ENCODE measurements around the gene GLT6D1.
"Not testable (repeated sequence)": the region's sequence is repeated elsewhere in the genome, so short reads cannot be mapped to it uniquely, and the experiment has no call there.

GLT6D1 gene

GRCh38 chr9:135664801-135665794, 25.8 kb upstream of the GLT6D1 start:
- no peak for DNase-seq

DNA sequence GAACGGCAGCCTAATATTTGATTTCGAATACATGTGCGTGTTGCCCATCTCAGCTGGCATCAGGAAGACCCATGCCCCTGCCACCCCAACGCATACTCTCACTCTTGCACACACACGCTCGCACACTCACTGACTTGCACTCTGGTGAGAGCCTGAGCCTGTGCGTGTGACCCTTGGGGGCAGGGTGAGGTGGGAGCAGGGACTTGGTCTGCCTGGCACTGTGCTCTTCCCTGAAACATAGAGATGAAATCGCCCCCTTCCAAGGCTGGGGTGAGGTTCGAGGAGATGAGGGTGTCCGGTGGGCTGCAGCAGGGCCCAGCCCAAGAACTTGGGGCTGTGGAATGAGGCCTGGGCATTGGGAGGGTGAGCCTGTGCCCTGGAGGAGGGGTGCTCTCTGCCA, 24.9 kb upstream of the GLT6D1 start:
- DNase-seq: no peak

GRCh38 chr9:135663857-135664256, 24.5 kb upstream of the GLT6D1 start:
- DNase-seq: no peak

GRCh38 chr9:135663451-135663770, 24.1 kb upstream of the GLT6D1 start:
- no peak for DNase-seq

DNA sequence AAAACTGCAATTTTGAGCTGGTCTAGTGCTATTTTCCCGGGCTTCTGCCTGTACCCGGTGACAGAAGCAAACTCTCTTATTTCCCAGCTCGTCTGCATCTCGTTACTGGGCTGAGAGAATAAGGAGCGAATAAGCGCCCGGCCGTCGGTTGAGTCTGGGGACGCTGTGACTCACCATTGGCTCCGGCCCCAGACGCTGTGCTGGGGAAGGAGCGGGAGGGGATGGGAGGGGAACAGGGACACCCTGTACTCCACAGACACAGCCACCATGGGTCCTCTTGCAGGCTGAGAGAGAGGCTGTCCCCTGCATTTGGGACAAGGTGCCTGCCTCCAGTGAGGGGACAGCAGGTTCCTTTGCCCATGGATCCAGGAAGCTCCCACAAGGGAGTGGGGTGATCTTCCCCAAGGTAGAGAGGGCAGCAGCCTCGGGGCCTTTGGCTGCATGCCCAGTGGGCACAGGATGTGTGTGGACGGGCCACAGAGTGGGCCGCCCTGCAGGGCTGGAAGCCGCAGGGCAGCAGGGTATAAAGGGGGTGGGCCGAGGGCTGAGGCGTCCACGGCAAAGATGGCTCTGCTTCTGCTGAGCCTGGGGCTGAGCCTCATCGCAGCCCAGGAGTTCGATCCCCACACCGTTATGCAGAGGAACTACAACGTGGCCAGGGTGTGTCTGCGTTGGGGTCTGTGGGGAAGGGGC, 23.6 kb upstream of the GLT6D1 start, which contains the start of gene LCN9:
Gene LCN9 (plus strand): TSS at position 552 of the 693 bp plus-strand sequence. CDS start 13 bp downstream, at position 565.
- no peak for DNase-seq

DNA sequence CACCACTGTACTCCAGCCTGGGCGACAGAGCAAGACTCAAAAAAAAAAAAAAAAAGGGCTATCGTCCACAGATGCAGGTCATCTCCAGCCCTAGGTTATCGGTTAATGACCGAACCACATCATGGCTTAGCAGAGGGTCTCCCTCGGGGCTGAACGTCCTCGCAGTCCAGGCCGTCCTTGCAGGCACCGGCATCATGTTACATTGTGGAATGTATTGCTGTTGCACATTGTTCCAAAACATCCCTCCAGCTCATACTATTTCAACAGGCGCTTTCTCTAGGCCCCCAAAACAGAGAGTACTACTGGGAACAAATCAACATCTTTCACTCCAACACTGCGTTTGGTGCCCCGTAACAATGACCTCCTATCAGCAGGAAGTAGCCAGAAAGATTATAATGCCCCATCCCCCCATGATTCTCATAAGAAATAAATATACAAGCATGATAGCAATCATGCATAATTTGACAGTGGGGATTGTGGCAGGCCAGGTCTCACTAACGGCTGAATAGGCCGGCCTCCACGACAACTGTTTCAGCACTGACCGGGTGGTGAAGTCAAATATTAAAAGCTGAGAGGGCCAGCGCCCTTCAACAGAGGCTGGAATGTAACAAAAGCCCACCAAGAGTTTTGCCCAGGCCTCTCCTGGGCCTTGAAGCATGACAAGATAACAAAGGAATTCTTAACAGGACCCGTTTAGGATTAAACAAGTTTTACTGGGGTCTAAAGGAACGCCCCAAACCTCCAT, 22.6 kb upstream of the GLT6D1 start:
- no peak for DNase-seq

- DNase-seq: no peak
Measured at GRCh38 chr9:135660407-135660806, 21.1 kb upstream of the GLT6D1 start.

- DNase-seq: no peak
Measured at GRCh38 chr9:135659252-135659651, 19.9 kb upstream of the GLT6D1 start.

- no peak for DNase-seq
Measured at GRCh38 chr9:135657416-135657815, 18.1 kb upstream of the GLT6D1 start.

- no peak for DNase-seq
Measured at GRCh38 chr9:135655317-135655716, 16.0 kb upstream of the GLT6D1 start.

GRCh38 chr9:135650408-135650807, 11.1 kb upstream of the GLT6D1 start:
- no peak for DNase-seq

- DNase-seq: no peak
Measured at GRCh38 chr9:135649508-135649907, 10.2 kb upstream of the GLT6D1 start.

DNA sequence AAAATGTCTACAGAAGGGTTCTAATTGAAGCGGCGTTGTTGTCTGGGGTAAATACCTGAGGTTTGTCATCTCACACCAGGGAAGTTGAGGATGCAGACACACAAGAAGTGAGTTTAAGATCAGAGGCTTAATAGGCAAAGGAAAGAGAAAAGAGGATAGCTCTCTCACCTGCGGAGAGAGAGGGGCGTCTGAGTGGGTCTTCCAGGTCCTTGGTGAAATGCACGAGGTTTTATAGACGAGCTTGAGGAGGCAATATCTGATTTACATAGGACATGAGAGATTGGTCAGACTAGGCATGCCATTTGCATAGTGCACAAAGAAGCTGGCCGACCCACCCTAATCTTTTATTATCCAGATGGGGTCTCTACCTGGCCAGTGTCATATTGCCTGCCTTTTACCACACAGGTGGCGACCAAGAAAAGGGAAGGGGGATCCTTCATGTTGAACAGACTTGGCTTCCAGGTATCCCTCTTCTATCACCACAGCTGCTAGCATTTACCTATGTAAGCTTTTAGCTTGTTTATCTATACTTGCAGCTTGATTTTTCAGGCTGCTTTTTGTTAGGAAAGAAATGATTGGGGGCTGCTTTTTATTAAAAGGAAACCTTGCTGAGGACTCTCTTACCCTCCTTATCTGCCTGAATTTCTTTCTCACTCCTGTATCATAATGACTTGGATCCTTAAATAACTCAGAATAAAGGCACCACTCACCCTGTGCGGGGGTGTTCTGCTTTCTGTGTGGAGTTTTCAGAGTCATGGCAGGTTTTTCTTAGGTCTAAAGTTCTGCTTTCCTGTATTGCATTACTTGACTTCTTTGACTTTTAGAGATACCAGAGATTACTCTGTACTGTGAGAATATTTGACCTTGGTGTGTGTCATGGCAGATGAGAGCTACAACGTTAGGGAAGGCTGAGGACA, 9.4 kb upstream of the GLT6D1 start:
- DNase-seq: no peak

GRCh38 chr9:135647884-135648283, 8.5 kb upstream of the GLT6D1 start:
- no peak for DNase-seq

GRCh38 chr9:135644631-135645218, 5.4 kb upstream of the GLT6D1 start:
- no peak for DNase-seq

GRCh38 chr9:135641745-135642144, 2.4 kb upstream of the GLT6D1 start:
- no peak for DNase-seq

- DNase-seq: no peak
Measured at GRCh38 chr9:135641047-135641446, 1.7 kb upstream of the GLT6D1 start.

- not testable (repeated sequence) for DNase-seq
Measured at GRCh38 chr9:135636930-135637530, 2.3 kb downstream of the GLT6D1 start.

GRCh38 chr9:135632841-135633240, 6.5 kb downstream of the GLT6D1 start:
- DNase-seq: no peak

- DNase-seq: no peak
Measured at GRCh38 chr9:135624282-135624681, 15.1 kb downstream of the GLT6D1 start.

DNA sequence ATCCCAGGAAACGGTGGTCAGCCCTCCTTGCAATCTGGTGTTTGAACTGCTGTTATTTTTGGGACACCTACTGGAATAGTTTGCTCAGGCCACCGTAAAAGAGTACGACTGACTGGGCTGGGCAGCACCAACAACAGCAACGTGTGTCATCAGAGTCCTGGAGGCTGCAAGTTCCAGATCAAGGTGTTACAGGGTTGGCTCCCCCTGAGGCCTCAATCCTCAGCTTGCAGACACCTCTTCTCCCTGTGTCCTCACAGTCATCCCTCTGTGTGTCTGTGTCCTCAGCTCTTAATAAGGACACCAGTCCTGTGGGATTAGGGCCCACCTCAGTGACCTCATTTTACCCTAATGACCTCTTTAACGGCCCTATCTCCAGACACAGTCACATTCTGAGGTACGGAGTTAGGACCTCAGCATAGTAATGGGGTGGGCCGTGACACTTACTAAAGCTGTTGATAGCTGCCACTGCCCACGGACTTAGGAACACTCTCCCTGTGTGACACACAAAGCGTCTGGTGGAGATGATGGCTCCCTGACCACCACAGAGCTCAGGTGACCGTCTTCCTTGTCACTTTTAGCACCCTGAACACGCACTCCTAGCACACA, 16.8 kb downstream of the GLT6D1 start:
- DNase-seq: no peak
